Body of pancreas (tissue), 4 donors: ENCODE results near the gene ENAH.

Source experiments
- CTCF ChIP-seq, 7 experiments: fragments of 450-650 bp in 4 of 7; fragments of 200-600 bp in 3 of 7; sonication (generic) in 3 of 7; IDR thresholded peaks; one replicate each; pipeline ENCODE4 v1.5.1; 2016 to 2019; ENCODE audit warnings: antibody characterized with exemption in 7 of 7
- POLR2A ChIP-seq, 3 donors: fragments of 450-650 bp; IDR thresholded peaks; one replicate each; pipeline ENCODE4 v1.6.1; 2016; ENCODE audit warnings: antibody characterized with exemption in 3 of 3, mild to moderate bottlenecking in 2 of 3

GRCh38 chr1:225548140-225548857 lies 104.6 kb downstream of the ENAH start:
- TF ChIP-seq CTCF (IDR thresholded peaks at IDR 0.05) (no peak), POLR2A (IDR thresholded peaks at IDR 0.05) (no peak)
